GM21529 (cell line): Measurements from ENCODE around the gene DUSP21.
"Not testable (repeated sequence)": the region's sequence is repeated elsewhere in the genome, so short reads cannot be mapped to it uniquely, and the experiment has no call there.

Experiments used
- ATAC-seq: cut with Tn5 transposase; IDR thresholded peaks from one replicate; pipeline ENCODE4 v1.9.1; 2021; ENCODE audit not compliant: unreplicated experiment

DUSP21 gene

DNA sequence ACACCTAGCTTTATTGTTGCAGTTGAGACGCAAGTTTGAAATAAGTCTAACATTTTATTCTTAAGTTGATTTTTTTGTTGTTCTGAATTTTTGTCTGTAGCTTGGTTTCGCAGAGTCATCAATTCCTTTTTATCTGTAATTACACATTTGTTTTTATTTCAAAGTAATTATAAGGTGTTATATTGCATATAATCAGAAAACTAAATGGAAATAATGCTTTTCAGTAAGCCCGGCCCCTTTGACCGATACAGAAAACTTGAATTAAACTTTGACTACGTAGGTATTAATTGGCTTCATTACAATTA, 31.3 kb downstream of the DUSP21 start:
- no peak for ATAC-seq

- no peak for ATAC-seq
Measured at GRCh38 chrX:44876086-44876485, 32.3 kb downstream of the DUSP21 start.

DNA sequence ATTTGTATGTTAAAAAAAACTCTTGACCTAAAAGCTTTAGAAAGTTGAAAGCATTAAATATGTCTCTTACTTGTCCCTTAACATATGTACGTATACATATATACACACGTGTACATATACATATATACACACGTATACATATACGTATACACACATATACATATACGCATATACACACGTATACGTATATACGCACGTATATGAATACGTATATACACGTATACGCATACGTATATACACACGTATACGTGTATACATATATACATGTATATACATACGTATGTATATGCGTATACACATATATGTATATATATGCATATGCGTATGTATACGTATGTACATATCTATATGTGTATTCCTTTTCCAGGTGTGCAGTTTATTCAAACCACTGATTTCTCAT, 32.9 kb downstream of the DUSP21 start:
- no peak for ATAC-seq

DNA sequence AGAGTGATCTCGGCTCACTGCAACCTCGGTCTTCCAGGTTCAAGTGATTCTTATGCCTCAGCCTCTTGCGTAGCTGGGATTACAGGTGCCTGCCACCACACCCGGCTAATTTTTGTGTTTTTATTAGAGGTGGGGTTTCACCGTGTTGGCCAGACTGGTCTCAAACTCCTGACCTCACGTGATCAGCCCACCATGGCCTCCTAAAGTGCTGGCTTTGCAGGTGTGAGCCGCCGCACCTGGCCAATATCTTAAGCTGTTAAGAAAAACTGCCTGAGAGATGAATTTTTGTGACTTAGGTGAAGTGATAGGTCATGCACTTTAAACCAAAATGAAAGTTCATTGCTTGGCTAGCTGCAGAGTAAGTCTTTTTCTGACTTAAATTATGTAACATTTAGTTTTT, 35.0 kb downstream of the DUSP21 start:
- ATAC-seq: no peak

- ATAC-seq: no peak
Measured at GRCh38 chrX:44881549-44881948, 37.7 kb downstream of the DUSP21 start.

GRCh38 chrX:44882635-44883034, 38.8 kb downstream of the DUSP21 start:
- ATAC-seq: no peak

- no peak for ATAC-seq
Measured at GRCh38 chrX:44884944-44885343, 41.1 kb downstream of the DUSP21 start.

DNA sequence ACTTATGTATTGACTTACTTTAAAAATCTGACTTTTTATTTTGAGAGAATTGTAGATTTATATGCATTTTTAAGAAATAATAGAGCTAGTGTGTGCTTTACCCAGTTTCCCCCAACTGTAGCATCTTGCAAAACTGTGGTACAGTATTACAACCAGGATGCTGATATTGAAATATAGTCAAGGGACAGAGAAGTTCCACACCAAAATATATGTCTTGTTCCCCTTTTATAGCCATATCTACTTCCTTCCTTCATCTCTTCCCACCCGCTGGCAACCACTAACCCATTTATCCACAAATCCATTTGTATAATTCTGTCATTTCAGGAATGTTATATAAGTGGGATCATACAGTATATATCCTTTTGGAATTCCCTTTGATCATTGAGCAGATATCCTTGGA, 46.0 kb downstream of the DUSP21 start:
- ATAC-seq: no peak

- no peak for ATAC-seq
Measured at GRCh38 chrX:44890247-44890646, 46.4 kb downstream of the DUSP21 start.

- not testable (repeated sequence) for ATAC-seq
Measured at GRCh38 chrX:44890687-44891086, 46.9 kb downstream of the DUSP21 start.

- ATAC-seq: no peak
Measured at GRCh38 chrX:44891642-44892041, 47.8 kb downstream of the DUSP21 start.
